Esophagus muscularis mucosa (tissue), 4 donors: ENCODE measurements around the gene PLOD2. TPM values are rescaled to one million over a fixed set of nuclear protein-coding genes. Genes with fewer than 3 reads are reported as not detected.

ENCODE experiments used
- DNase-seq: peaks from one replicate; pipeline ENCODE4 v3.0.0-alpha.2; 2017; ENCODE audit errors: extremely low spot score
- H3K27ac ChIP-seq, 4 donors: fragments of 200-600 bp; sonication (generic); replicated peaks in 1 of 4; 1 replicate in 3 of 4; 2 replicates in 1 of 4; pipeline ENCODE4 v1.5.1; 2016 to 2019; ENCODE audit warnings: mild to moderate bottlenecking in 1 of 4
- H3K27me3 ChIP-seq, 4 donors: fragments of 200-600 bp; sonication (generic); one replicate each; pipeline versions ENCODE4 v1.5.1 to v1.6.0; 2016 to 2019
- H3K36me3 ChIP-seq, 4 donors: fragments of 200-600 bp; sonication (generic); one replicate each; pipeline ENCODE4 v1.5.1; 2016 to 2019
- H3K4me1 ChIP-seq, 4 donors: fragments of 200-600 bp; sonication (generic); one replicate each; pipeline ENCODE4 v1.5.1; 2016 to 2019
- H3K4me3 ChIP-seq, 4 donors: fragments of 200-600 bp; sonication (generic); 1 replicate in 2 of 4; 2 replicates in 2 of 4; pipeline ENCODE4 v1.5.1; 2016 to 2019; ENCODE audit warnings: mild to moderate bottlenecking in 4 of 4, moderate library complexity in 1 of 4
- H3K9me3 ChIP-seq, 4 donors: fragments of 200-600 bp; sonication (generic); 1 replicate in 3 of 4; 2 replicates in 1 of 4; pipeline ENCODE4 v1.5.1; 2016 to 2019
- EP300 ChIP-seq: sonication (generic); formaldehyde crosslinking; IDR thresholded peaks from one replicate; pipeline ENCODE4 v1.6.1; 2017; ENCODE audit warnings: antibody characterized with exemption
- POLR2A ChIP-seq: fragments of 450-650 bp; IDR thresholded peaks from one replicate; pipeline ENCODE4 v1.6.1; 2017; ENCODE audit warnings: antibody characterized with exemption, moderate library complexity, mild to moderate bottlenecking, low read depth
- POLR2AphosphoS5 ChIP-seq, 2 donors: sonication (generic); formaldehyde crosslinking; IDR thresholded peaks; one replicate each; pipeline ENCODE4 v1.6.1; 2017; ENCODE audit warnings: antibody characterized with exemption in 2 of 2
- WGBS: methylation state at CpG from one replicate; pipeline ENCODE4 v1.1.5; 2018; 5-methylcytosine and 5-hydroxymethylcytosine counted together
- intact Hi-C: fragments of 100-400 bp; cut with DNase I; formaldehyde crosslinking; loops from one replicate; pipeline ENCODE4 v1.15.1; 2023
- total RNA-seq, 4 donors: library from RNA; depleted of rRNA; stranded (reverse); fragments of >200 nt; gene quantifications; one replicate each; pipeline versions ENCODE4 v1.1.0 to v1.2.1, GENCODE V29; 2016
- TF ChIP-seq, protein P1 (sequence below), 3 experiments: fragments of 200-600 bp in 2 of 3; fragments of 450-650 bp in 1 of 3; sonication (generic) in 2 of 3; IDR thresholded peaks; one replicate each; pipeline ENCODE4 v1.5.1; 2017 to 2019; ENCODE audit warnings: antibody characterized with exemption in 3 of 3, mild to moderate bottlenecking in 2 of 3, moderate library complexity in 1 of 3

PLOD2 gene
- total RNA-seq, 4 donors from 2014 or later, result 48.2 to 84.7 (median 54.9) TPM

DNA sequence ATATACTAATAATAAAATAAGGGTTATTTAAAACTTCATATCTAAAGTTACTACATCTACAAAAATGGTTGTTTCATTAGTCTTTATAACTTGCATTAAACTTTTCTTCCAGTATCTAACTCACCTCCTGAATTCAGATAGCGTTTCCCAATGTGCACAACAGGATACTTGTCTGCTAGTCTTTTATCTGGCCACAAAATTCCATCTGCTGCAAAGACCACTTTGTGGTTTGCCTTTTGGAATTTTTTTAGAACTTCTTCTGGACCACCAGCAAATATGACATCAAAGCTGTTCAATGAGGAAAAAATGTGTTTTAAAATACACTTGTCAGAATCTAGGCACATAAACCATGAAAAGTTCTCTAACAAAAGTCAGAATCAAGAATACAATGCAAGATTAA lies 50.8 kb downstream of the PLOD2 start:
- Histone ChIP-seq H3K4me1 (peaks cover 0 to 8% (median 0%) of the 10 kb centered on the region in 4 donors), H3K9me3 (no peaks in the 10 kb centered on the region), H3K4me3 (no peak overlapping the region), H3K27me3 (no peaks in the 10 kb centered on the region), H3K27ac (no peak overlapping the region), H3K36me3 (peaks cover 0 to 22% (median 10%) of the 10 kb centered on the region in 4 donors)
- no peak for DNase-seq
- WGBS, result 81% methylated on average over 1 of the region's 1 CpG
- TF ChIP-seq POLR2A, result no peak
- TF ChIP-seq POLR2AphosphoS5 (IDR thresholded peaks at IDR 0.05), result no peak
- TF ChIP-seq, protein P1, sequence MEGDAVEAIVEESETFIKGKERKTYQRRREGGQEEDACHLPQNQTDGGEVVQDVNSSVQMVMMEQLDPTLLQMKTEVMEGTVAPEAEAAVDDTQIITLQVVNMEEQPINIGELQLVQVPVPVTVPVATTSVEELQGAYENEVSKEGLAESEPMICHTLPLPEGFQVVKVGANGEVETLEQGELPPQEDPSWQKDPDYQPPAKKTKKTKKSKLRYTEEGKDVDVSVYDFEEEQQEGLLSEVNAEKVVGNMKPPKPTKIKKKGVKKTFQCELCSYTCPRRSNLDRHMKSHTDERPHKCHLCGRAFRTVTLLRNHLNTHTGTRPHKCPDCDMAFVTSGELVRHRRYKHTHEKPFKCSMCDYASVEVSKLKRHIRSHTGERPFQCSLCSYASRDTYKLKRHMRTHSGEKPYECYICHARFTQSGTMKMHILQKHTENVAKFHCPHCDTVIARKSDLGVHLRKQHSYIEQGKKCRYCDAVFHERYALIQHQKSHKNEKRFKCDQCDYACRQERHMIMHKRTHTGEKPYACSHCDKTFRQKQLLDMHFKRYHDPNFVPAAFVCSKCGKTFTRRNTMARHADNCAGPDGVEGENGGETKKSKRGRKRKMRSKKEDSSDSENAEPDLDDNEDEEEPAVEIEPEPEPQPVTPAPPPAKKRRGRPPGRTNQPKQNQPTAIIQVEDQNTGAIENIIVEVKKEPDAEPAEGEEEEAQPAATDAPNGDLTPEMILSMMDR (IDR thresholded peaks at IDR 0.05), result no peak
- TF ChIP-seq EP300, result no peak
- intact Hi-C loops, result no loop called here

DNA sequence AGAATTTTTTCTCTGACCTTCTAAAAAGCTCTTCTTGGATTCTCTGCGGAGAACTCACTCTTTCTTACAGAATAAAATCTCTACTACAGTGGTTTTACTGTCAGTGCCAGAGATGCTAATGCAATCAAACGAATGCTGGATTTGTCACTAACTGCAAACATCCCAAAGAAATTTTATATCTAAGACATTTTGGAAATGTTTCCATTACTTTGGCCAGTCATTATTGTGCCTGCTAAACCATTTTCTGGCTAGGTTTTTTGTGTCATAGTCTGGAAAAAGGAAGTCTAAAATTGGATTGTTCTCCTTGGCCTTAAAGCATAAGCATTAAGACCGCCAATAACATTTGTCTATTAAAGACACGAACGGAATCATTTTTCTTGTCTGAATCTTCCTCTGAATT lies 54.0 kb downstream of the PLOD2 start:
- peaks cover 0 to 33% (median 16%) of the 10 kb centered on the region in 4 donors for H3K36me3 ChIP-seq
- no peaks in the 10 kb centered on the region for H3K27me3 ChIP-seq
- no peak overlapping the region for H3K4me3 ChIP-seq
- H3K9me3 ChIP-seq, result no peaks in the 10 kb centered on the region
- intact Hi-C loops, result no loop called here
- H3K4me1 ChIP-seq, result peaks cover 0 to 8% (median 0%) of the 10 kb centered on the region in 4 donors
- H3K27ac ChIP-seq, result peak overlapping the region in 1 of 4 donors; percentile 20
- TF ChIP-seq, protein P1 (IDR thresholded peaks at IDR 0.05), result no peak
- TF ChIP-seq POLR2AphosphoS5 (IDR thresholded peaks at IDR 0.05) (no peak), EP300 (no peak), POLR2A (no peak)
- DNase-seq, result no peak
- 55% methylated on average over 5 of the region's 5 CpGs for WGBS

DNA sequence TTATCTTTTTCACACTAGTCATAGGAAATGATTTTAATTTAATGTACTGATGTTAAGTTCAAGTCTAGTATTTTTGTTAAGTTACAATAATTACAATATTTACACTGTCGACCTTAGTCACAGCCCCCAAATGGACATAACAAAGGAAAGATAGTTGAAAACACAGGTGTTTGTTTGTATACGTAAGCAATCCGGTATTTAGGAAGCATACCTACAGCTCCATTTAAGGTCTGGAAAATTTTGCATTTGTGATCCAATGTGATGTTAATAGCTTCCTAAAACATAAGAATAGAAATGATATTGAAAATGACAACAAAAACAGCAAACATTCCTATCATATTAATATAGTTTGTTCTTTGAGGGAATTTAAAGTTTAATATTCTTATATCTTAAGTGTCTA lies 56.9 kb downstream of the PLOD2 start:
- TF ChIP-seq POLR2AphosphoS5 (IDR thresholded peaks at IDR 0.05) (no peak), POLR2A (no peak), EP300 (no peak)
- TF ChIP-seq, protein P1 (IDR thresholded peaks at IDR 0.05), result no peak
- no peaks in the 10 kb centered on the region for H3K9me3 ChIP-seq
- WGBS, result 83% methylated on average over 3 of the region's 3 CpGs
- H3K4me3 ChIP-seq, result no peak overlapping the region
- H3K27me3 ChIP-seq, result no peaks in the 10 kb centered on the region
- peaks cover 0 to 48% (median 27%) of the 10 kb centered on the region in 4 donors for H3K36me3 ChIP-seq
- no peak for DNase-seq
- peaks cover 0 to 14% (median 7%) of the 10 kb centered on the region in 4 donors for H3K4me1 ChIP-seq
- H3K27ac ChIP-seq, result no peak overlapping the region
- intact Hi-C loops, result no loop called here

DNA sequence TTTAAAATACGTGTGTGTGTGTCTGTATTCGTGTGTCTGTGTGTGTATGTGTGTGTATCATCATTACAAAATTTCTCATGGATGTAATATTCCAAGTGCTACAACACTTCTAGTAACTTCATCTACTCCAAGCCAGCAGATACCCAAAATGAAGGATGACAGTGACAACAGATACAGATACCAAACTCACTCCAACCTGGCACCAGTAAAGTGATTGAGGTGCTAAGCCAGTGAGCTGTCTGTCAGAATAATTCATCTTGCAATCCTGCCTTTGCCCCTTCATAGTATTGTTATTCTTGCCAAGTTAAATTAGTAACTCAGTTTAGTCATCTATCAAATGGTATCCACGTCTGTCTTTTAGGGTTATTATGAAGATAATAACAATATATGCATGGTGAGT lies 58.1 kb downstream of the PLOD2 start:
- no peaks in the 10 kb centered on the region for H3K9me3 ChIP-seq
- intact Hi-C loops, result no loop called here
- H3K27me3 ChIP-seq, result no peaks in the 10 kb centered on the region
- no peak overlapping the region for H3K4me3 ChIP-seq
- TF ChIP-seq, protein P1 (IDR thresholded peaks at IDR 0.05), result no peak
- TF ChIP-seq POLR2AphosphoS5 (IDR thresholded peaks at IDR 0.05), result no peak
- no peak for TF ChIP-seq POLR2A
- no peak for TF ChIP-seq EP300
- 80% methylated on average over 3 of the region's 3 CpGs for WGBS
- H3K36me3 ChIP-seq, result peaks cover 0 to 43% (median 25%) of the 10 kb centered on the region in 4 donors
- no peak overlapping the region for H3K27ac ChIP-seq
- DNase-seq, result no peak
- peaks cover 0 to 15% (median 8%) of the 10 kb centered on the region in 4 donors for H3K4me1 ChIP-seq

DNA sequence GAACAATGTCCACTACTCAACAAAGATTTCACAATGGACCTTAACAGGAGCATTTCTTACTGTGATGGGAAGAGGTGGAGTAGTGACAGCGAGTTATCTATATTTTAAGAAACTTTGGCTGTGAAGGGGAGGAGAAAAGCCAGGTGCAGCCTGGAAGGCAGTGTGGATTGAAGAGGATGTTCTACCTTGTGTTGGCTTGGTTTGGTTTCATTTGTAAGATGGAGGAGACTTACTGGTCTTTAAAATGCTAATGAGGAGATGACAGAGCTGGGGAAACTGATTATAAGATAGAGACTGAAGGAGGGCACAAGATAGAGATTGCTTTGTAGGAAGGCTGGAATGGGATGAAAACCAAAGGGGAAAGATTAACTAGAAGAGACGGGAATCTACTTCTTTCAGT lies 59.4 kb downstream of the PLOD2 start:
- Histone ChIP-seq H3K4me1 (peaks cover 0 to 15% (median 8%) of the 10 kb centered on the region in 4 donors), H3K9me3 (no peaks in the 10 kb centered on the region), H3K27ac (no peak overlapping the region), H3K36me3 (peaks cover 0 to 43% (median 25%) of the 10 kb centered on the region in 4 donors), H3K27me3 (no peaks in the 10 kb centered on the region), H3K4me3 (no peak overlapping the region)
- TF ChIP-seq POLR2A (no peak), POLR2AphosphoS5 (IDR thresholded peaks at IDR 0.05) (no peak), EP300 (no peak)
- TF ChIP-seq, protein P1 (IDR thresholded peaks at IDR 0.05), result no peak
- intact Hi-C loops, result no loop called here
- 86% methylated on average over 2 of the region's 2 CpGs for WGBS
- DNase-seq, result no peak
